NK-92 treated with Interleukin-12 subunit alpha and Interleukin-12 subunit beta, amount 100 ng/mL, for 24 hours (cell line): ENCODE results near the gene LITAFD.
"Not testable (repeated sequence)": the region's sequence is repeated elsewhere in the genome, so short reads cannot be mapped to it uniquely, and the experiment has no call there.

Experiments used
- DNase-seq: peaks from one replicate; lab custom pipeline; 2025; lab: John Stamatoyannopoulos, UW

The LITAFD gene

DNA sequence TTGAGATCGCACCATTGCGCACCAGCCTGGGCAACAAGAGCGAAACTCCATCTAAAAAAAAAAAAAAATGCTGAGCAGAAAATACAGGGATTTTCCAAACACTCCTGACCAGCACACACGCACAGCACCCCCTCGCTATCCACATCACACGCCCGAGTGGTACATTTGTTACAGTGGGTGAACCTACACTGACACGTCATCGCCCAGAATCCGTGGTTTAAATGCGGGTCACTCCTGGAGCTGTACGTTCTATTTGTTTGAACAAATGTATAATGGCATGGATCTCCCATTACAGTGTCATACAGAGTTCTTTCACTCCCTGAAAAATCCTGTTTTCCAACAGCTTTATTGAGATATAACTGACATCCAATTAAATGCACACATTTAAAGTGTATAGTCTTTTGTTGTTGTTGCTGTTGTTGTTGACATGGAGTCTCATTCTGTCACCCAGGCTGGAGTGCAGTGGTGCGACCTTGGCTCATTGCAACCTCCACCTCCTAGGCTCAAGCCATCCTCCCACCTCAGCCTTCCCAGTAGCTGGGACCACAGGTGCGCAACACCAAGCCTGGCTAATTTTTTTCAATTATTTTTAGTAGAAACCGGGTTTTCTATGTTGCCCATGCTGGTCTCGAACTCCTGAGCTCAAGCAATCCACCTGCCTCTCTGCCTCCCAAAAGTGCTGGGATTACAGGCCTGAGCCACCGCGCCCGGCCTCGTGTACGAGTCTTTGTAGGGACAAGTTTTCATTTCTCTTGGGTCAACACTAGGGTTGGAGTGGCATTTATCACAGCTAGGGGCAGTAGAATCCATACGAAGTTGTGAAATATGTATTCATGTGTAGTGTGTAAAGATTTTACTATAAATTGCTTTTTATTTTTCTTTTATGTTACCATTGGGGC is 8.9 kb upstream of the LITAFD start:
- DNase-seq, result no peak

DNA sequence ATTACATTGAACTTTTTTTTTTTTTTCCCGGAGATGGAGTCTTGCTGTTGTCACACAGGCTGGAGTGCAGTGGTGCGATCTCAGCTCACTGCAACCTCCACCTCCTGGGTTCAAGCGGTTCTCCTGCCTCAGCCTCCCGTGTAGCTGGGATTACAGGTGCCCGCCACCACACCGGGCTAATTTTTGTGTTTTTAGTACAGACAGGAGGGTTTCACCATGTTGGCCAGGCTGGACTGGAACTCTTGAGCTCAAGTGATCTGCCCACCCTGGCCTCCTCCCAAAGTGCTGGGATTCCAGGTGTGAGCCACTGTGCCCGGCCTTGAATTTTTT is 8.3 kb upstream of the LITAFD start:
- DNase-seq, result not testable (repeated sequence)

DNA sequence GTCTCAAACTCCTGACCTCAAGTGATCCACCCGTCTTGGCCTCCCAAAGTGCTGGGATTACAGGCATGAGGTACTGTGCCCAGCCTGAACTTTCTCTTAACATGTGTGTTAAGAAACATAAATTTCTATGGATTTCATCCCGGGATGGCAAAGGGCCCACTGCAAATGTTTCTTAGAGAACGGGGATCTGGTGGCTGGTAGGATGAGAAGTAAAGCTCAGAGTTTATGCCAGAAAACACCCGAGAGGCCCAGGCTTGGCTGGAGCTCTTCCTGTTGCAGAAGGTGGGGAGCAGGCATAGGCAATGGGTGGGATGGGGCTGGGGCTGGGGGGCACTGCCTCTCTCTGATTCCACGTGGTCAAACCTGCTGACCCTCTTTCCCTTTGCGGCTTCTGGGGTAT is 7.8 kb upstream of the LITAFD start:
- DNase-seq, result no peak

DNA sequence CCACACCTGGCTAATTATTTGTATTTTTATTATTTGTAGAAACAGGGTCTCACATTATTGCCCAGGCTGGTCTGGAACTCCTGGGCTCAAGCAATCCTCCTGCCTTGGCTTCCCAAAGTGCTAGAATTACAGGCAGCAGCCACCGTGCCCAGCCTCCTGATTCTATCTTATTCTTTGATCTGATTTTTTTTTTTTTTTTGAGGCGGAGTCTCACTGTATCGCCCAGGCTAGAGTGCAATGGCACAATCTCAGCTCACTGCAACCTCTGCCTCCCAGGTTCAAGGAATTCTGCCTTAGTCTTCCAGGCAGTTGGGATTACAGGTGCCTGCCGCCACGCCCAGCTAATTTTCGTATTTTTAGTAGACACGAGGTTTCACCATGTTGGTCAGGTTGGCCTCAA is 6.8 kb upstream of the LITAFD start:
- DNase-seq, result not testable (repeated sequence)

DNA sequence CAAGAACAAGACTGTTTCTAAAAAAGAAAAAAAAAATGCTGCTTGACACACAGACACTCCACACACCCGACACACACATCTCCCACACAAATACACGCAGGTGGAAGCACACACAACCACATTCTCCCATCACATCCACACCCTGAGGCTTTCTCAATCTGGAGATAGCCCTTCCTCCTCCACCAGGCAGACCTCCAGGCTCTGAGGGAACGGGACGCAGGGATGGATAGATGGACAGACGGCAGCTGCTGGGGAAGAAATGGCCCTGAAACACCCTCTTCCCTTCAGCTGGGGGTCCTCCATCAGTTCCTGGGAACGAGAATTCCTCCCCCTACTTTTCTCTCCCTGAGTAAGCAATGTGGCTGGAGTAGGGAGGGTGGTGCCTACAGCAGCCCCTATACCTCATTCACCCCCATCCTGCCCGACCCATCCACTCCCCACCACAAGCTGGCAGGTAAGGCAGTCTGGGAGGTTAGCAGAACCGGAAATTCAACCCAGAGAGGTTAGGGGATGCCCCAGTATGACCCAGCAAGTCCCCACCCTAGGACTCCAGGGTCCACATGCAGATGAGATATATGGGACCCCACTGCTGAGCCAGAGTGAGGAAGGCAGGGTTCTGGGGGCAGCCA is 4.1 kb upstream of the LITAFD start:
- DNase-seq, result no peak

DNA sequence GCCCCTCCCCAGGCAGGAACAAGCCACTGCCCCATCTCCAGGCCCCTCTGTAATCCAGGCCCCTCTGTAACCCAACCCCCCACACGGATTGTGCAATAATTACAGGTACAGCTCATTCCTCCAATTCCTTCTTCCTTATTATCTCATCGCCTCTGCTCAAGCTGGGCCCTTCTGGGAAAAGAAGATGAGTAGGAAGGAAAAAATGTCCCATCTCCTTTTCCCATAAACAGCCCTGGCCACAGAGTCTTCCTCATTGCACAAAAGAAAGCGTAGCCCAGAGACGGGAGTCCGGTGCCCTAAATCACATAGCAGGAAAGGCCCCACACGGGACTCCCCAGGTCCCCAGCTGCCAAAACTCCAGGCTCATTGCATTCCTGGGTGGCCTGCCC is 3.6 kb upstream of the LITAFD start:
- DNase-seq, result no peak

DNA sequence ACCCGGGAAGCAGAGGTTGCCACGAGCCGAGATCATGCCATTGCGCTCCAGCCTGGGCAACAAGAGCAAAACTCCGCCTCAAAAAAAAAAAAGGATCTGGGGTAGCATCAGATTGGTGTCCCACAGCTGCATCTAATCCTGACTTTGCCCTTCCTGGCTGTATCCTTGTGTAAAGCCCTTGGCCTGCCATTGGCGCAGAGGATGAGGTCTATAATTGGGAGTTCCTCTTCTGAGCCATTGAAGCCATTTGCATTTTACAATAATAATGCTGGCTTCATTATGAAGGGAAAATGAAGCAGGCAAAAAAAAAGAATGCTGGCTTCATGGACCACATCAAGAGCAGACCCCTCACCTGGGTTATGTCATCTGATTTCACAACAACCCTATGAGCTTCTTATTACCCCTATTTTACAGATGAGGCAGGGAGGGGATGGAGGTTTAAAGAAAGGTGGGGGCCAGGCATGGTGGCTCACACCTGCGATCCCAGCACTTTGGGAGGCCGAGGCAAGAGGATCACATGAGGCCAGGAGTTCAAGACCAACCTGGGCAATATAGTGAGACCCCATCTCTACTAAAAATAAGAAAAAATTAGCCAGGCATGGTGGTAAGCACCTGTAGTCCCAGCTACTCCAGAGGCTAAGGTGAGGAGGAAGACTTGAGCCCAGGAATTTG is 1.2 kb upstream of the LITAFD start:
- DNase-seq, result no peak

DNA sequence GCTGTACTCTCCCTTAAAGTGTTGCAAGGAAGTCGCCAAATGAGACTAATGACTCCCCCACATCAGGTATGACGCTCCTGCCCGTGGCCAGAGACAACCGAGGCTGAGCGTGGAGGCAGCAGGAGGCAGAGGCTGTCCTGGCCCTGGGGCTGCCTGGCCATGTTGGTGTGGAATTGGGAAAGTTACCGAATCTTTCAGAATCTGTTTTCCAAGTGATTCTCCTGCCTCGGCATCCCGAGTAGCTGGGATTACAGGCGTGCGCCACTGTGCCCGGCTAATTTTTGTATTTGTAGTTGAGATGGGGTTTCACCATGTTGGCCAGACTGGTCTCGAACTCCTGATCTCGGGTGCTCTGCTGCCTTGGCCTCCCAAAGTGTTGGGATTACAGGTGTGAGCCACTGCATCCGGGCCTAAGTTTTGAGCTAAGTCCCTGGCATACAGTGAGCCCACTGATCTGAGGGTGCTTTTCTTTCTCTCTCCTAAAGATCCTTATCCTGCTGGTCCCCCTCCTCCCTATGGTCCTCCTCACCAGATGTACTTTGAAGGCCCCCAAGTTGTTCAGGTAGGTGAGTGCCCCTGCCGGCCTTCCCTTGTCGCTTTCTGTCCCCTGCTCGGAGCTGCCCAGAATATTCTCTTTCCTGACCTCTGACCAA is 700 bp downstream of the LITAFD start:
- DNase-seq, result no peak

DNA sequence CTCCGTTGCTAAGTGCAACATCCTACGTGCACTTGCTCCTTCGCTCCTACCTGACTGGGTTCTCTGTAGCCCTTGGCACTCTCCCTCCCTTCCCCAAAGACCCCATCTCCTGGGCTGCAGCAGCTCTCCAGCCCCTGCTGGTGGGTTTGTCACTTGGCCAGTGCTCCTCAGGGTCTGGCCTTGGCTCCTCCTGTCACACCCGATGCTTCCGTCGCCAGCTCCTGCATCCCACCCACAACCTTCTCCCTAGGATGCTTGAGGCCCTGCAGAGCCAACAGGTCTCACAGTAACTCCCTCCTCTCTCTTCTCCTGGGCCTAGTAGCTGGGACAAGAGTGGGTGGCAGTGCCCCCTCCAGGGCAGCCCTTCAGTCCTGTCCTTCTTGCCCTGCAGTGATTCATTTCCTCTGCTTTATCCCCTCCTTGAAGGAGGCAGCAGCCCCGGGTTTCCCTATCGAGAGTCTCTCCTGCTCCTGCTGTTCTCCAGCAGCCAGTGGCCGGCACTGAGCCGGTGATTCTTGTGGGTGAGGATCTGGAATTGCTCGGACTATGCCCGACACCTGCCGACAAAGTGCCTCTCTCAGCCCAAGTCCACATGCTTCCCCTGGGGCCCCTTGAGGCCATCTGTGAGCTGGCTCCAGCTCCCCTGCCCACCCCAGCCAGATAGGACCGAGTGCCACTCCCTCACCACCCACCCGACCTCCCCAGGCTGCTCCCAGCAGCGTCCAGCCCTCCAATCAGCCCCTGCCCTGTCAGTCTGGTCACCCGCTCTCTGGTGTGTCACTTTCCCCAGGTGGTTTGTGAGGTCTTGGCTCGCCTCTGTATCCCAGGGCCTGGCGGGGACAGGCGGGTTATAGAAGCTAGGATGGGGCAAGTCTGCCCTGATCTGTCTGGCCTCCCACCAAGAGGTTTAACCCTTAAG is 3.8 kb downstream of the LITAFD start:
- no peak for DNase-seq

DNA sequence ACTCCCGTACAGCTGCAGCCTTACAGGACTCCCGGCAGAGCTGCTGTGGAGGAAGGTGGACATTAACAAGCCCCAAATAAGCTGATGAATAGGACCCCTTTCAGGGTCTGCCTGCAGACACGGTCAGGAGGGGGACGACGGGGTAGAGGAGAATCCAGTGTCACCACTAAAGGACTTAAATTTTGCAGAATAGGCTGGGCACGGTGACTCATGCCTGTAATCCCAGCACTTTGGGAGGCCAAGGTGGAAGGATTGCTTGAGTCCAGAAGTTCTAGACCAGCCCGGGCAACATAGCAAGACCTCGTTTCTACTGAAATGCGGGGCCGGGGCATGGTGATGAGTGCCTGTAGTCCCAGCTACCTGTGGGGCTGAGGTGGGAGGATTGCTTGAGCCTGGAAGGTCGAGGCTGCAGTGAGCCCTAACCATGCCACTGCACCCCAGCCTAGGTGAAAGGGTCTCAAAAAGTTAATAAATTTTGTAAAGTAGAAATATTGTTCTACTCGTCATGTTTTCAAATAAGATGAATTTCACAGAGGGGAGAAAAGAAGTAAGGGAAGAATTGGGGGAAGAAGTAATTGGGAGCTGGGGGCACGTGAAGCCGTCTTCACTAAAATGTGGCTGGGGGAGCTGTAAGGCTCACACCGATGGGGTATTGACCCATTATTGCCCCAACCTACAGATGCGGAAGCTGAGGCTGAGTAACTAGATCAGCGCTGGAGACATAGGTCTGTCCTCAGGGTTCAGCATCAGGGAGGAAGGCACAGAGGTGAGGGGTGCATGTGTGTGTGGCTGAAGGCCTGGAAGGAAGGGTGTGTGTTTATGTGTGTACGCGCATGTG is 4.7 kb downstream of the LITAFD start:
- DNase-seq, result no peak

DNA sequence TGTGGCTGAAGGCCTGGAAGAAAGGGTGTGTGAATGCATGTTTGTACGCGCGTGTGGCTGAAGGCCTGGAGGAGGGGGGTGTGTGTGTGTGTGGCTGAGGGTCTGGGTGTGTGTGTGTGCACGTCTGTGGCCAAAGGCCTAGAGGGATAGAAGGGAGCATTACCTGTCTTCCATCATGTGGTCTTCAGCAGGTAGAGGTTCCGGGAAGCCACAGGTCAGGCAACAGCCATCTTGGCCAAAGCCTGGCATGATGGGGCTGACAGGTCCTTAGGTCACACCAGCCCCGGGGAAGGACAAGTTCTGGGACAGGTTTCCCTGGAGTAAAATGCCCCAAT is 5.2 kb downstream of the LITAFD start:
- no peak for DNase-seq

DNA sequence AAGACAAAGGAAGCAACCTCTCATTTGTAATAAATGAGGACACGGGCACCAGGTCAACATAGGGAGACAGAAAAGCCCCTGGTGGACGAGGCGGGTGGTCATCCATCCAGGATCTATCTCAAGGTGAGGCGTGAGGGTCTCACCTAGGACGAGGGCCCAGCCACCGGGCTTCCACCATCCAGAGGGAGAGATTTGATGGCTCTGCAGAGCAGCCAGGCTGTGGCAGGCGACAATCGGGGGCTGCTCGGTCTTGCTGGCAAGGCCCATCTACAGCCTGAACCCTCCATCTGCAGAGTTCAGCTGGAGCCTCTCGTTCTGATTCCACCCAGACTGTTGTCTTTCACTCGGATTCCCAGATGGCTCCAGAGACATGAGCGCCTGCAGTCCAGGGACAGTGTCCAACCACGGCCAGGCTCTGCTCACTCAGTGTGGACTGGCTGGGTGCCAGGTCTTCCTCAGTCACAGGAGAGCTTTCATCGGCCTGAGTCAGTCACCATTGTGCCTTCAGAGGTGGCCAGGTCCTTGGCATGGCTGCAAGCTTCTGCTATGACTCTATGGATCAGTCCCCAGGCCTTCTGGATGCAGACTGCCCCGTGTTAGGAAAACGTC is 5.9 kb downstream of the LITAFD start:
- no peak for DNase-seq

DNA sequence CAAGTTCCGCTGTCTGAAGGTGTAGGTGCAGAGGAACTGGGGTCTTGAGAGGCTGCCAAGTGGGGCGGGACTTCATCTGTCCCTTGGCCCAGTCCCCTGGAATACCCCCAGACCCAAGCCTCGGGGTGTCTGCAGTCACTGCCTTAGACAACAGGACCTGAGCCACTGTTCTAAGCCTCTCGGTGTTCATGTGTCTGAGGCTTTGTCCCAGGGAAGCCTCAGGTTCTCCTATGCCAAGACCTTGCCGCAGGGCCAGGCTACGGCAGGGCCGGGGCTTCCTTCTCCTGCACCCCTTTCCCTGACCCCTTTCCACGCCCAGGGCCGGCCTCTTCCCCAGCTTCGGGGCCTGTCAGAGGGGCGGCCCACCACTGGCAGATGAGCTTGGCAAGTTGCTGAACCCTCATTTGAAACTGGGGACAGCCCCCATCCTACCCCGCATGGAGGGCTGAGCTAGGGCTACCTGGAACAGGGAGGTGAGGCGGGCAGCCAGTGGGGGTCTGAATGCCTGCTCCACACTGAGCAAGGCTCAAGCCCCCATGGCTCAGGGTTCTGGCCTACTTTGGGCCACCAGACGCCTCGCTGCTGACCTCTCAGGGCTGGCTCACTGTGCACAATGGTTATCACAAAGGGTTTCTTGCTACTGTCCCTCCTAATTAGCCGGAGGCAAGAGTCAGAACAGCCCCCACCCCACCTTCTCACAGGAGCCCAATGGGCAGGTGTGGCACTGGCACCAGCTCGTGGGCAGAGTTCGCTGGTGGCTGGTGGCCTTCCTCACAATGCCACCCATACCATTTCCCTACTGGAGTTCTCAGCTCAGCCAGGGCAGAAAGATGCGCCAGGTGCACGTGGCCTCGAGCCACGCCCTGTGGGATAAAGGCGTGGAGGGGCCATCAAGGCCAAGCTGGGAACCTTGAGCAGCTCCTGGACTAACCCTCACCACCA is 7.1 kb downstream of the LITAFD start:
- no peak for DNase-seq

DNA sequence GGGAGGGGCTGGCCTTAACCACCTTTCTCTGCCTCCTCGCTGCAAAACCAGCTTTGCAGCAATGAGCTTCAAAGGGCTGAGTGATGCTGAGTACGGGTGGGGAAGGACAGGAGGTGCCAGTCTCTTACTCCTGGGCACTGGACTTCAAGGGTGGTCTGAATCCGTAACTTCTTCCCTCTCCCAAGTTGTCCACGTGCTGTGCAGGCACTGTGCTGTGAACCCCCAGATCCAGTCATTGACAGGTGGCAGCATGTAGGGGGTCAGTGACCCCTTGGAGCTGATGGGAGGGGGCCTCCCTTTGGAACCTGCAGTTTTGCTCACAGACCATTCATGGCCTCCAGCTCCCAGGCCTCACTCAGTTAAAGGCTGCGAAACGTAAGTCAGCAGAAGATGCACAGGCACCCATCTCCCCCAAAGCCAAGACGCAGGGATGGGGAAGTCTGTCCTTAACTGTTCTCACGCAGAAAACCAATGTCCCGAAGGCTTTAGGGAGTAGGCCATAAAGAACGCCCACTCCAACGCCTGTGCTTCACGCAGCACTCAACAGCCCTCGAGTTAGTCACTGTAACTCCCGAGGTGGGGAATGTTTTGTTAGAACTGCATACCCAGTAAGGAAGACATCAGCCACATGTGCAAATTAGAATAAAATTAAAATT is 7.9 kb downstream of the LITAFD start:
- no peak for DNase-seq

DNA sequence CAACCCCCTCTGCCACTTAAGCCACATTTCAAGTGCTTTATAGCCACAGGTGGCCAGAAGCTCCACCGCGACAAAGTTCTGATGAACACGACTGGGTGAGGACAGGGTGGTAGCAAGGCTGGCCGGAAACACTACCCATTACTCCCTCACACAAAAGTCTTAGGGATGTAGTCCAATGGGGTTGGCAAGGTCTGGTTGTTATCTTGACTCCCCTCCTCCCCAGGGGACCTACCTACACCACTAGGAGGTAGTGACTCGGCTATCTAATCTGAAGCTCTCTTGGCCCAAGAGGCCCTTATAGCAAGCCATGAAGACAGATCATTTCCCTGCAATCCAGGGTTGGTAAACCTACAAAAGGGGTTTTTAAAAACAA is 8.4 kb downstream of the LITAFD start:
- DNase-seq, result no peak

DNA sequence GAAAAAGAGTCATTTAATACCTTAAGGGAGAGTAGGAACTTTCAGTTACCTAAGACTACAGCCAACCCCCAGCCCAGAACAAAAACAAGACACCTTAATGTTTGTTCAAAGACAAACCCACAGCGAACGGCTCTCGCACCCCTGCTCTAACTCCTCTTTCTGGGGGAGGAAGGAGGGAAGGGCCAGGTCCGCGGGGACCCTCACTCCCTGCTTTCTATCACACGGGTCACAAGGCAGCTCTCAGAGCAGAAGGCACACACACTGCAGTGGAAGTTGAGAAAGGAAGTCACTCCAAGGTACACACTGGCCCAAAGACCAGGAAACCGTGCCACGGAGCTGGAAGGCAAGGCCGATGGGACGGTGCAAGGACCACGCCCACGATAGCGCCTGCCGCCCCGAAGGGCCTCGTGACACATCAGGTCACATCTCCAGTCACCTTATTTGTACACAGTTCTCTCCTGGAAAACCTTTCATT is 10.0 kb downstream of the LITAFD start:
- DNase-seq, result no peak

DNA sequence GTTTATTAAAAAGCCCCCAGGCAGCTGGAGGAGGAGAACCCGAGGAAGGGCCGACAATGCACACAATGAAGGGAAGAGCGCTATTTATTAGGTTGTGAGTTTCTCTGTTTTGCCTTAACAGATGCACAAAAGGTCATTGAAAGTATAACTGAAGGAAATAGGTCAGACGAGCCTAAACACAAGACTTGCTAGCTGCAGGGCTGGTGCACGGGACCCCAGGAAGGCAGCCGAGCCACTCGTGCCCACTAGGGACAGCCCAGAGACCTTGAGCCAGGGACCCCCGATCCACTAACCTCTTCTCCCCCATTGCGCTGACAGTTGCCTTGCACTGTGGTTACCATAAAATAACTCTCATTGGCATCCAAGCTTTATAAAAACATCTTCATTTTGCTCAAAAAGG is 11.3 kb downstream of the LITAFD start:
- DNase-seq, result no peak

DNA sequence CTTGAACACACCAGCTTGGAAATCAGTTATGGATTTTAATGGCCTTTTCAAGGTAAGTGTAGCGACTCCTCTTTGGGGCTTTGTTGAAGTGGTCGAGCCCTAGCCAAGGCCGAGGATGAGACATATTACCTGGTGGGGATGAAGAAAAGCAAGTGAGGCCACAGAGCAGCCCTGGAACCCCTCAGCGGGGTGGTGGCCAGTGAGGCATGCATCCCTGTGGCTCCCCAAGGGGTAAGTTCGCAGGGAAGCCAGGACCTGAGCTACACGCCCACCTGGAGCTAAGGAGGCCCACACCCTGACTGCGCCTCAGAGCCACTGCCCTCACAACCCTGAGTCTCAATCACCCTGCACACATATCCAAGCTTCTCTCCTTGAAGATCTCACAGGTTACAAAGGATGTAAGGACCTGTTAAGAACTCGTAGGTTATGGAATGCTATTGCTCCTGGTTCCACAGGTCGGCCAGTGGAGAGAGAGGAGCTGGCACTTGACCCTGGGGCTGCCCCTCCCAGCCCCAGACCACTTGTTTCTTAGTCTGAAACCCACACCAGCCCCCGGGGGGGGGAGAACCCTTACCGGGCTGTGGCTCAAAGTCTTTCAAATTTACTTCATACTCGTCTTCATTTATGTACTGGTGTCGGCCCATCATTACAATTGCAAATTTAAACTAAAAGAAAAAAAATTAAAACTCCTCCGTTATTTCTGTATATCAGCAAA is 12.0 kb downstream of the LITAFD start:
- DNase-seq, result no peak
